Fibroblast of pulmonary artery (primary cell): ENCODE results near the gene RASEF.
"Not testable (repeated sequence)": the region's sequence is repeated elsewhere in the genome, so short reads cannot be mapped to it uniquely, and the experiment has no call there.

Experiments
- DNase-seq: peaks from one replicate; pipeline ENCODE4 v3.0.0-alpha.2; 2010; ENCODE audit warnings: low read depth
- H3K4me3 ChIP-seq: replicated peaks from 2 replicates; pipeline ENCODE4 v1.5.1; 2011; ENCODE audit warnings: low read depth, mild to moderate bottlenecking, control low read depth, low read length, moderate library complexity
- TF ChIP-seq, protein P1 (sequence below): IDR thresholded peaks from 2 replicates; pipeline ENCODE4 v1.5.1; 2011; ENCODE audit warnings: mild to moderate bottlenecking, control low read depth, low read length, inconsistent platforms; ENCODE audit errors: missing control alignments

The RASEF gene

DNA sequence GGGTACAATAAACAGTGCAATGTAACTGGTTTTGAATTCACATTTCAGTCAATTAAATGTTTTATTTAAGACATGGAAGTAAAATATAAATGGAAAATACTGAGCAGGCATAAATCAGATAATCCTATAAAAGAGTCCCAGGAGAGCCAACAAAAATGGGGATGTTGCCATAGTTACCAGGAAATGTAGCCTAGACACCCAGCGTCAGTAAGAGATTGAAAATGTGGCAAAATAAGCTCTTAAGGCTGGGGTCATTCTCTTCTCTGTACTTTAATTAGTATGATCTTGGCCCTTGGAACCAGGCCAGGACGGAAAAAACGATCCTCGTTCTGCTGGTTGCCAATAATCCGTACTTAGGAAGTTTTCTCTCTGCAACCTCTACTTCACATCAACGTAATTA lies 18.9 kb upstream of the RASEF start:
- DNase-seq: no peak
- no peak overlapping the region for H3K4me3 ChIP-seq
- TF ChIP-seq, protein P1, sequence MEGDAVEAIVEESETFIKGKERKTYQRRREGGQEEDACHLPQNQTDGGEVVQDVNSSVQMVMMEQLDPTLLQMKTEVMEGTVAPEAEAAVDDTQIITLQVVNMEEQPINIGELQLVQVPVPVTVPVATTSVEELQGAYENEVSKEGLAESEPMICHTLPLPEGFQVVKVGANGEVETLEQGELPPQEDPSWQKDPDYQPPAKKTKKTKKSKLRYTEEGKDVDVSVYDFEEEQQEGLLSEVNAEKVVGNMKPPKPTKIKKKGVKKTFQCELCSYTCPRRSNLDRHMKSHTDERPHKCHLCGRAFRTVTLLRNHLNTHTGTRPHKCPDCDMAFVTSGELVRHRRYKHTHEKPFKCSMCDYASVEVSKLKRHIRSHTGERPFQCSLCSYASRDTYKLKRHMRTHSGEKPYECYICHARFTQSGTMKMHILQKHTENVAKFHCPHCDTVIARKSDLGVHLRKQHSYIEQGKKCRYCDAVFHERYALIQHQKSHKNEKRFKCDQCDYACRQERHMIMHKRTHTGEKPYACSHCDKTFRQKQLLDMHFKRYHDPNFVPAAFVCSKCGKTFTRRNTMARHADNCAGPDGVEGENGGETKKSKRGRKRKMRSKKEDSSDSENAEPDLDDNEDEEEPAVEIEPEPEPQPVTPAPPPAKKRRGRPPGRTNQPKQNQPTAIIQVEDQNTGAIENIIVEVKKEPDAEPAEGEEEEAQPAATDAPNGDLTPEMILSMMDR: no peak

DNA sequence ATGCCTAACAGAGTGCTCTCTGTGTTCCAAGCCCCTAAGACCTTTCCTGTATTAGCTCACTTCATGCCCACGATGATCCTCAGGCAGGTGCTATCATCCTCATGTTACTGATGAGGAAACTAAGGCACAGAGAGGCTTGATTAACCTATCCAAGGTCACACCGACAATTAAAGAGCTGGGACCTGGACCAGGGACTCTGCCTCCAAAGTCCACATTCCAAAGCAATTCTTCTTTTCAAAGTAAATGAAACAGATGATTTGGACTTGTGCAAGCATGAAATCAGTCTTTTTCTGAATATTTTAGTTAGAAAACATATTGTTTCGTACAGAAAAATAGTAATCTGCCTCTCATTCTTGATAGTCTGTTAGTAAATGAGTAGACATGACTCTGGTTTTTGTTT lies 18.1 kb upstream of the RASEF start:
- H3K4me3 ChIP-seq: no peak overlapping the region
- no peak for DNase-seq
- TF ChIP-seq, protein P1: no peak

DNA sequence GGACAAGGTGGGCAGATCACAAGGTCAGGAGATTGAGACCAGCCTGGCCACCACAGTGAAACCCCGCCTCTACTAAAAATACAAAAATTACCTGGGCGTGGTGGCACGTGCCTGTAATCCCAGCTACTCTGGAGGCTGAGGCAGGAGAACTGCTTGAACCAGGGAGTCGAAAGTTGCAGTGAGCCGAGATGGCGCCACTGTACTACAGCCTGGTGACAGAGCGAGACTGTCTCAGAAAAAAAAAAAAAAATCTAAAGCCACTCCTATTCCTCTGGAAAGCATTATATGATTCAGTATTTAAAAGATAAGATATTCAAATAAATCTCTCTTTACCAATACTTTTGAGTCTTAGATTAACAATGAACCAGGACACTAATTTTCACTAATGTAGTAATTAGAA lies 13.0 kb upstream of the RASEF start:
- not testable (repeated sequence) for DNase-seq, H3K4me3 ChIP-seq

DNA sequence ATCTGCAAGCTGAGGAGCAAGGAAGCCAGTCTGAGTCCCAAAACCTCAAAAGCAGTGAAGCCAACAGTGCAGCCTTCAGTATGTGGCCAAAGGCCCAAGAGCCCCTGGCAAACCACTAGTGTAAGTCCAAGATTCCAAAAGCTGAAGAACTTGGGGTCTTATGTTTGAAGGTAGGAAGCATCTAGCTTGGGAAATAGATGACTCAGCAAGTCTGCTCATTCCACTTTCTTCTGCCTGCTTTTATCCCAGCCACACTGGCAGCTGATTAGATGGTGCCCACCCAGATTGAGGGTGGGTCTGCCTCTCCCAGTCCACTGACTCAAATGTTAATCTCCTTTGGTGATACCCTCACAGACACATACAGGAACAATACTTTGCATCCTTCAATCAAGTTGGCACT lies 9.6 kb upstream of the RASEF start:
- DNase-seq, H3K4me3 ChIP-seq: not testable (repeated sequence)

DNA sequence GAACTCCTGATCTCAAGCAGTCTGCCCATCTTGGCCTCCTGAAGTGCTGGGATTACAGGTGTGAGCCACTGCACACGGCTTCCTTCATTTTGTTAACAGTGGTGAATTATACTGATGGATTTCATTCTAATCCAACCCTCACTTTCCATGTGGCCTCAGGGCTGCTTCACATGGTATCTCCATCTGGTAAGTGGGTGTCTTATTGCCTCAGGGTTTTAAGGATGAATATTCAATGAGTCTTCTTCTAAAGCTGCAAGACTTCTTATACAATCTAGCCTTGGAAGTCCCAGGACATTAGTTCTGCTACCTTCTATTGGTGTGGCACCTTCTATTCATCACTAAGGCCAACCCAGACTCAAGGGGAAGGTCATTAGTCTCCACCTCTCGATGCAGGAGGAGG lies 8.7 kb upstream of the RASEF start:
- TF ChIP-seq, protein P1: no peak
- H3K4me3 ChIP-seq: no peak overlapping the region
- no peak for DNase-seq

DNA sequence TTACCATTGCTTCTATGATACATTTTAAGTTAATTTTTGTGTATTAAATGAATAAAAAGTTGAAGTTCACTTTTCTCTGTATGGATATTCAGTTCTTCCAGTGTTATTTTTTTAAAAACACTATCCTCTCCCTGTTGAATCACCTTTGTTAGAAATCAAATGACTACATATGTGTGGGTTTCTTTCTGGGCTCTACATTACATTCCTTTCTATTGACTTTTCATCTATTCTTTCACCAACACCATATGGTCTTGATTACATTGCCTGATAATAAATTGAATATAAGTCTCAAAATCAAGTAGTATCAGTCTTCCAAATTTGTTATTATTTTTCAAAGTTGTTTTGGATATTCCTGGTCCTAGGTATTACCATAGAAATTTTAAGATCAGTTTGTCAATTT lies 7.3 kb upstream of the RASEF start:
- DNase-seq: no peak
- TF ChIP-seq, protein P1: no peak
- H3K4me3 ChIP-seq: no peak overlapping the region

DNA sequence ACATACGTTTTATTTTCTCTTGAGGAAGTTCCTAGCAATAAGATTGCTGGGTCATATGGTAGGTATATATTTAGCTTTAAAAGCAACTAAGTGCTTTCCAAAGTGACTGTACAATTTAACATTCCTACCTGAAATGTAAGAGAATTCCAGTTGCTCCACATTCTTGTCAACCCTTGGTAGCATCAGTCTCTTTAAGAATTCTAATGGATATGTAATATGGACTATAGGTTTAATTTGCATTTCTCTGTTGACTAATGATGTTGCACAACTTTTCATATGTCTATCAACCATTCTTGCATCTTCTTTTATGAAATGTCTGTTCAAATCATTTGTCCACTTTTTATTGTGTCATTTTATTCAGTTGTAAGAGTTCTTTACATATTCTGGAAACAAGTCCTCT lies 6.7 kb upstream of the RASEF start:
- DNase-seq: no peak
- TF ChIP-seq, protein P1: no peak
- H3K4me3 ChIP-seq: no peak overlapping the region

DNA sequence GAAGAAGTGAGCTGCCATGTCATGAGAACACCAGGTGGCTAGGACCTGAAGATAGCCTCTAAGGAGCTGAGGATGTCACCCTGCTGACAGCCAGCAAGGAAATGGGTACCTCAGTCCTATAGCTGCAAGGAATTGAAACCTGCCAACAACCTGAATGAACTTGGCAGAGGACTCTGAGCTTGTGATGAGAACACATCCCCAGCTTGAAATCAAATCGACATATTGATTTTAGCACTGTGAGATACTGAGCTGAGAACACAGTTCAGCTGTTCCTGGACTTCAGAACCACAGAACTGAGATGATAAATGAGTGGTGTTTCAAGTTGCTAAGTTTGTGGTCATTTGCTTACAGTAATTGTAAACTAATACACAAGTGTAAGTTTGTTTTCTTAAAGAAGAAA lies 5.5 kb upstream of the RASEF start:
- TF ChIP-seq, protein P1: no peak
- H3K4me3 ChIP-seq: no peak overlapping the region
- no peak for DNase-seq
